Astrocyte (in vitro differentiated cells and primary cell): ENCODE data around the gene COPS3.

Experiments used
- EZH2 ChIP-seq: IDR thresholded peaks from 2 replicates; pipeline ENCODE4 v1.6.1; 2012; ENCODE audit warnings: mild to moderate bottlenecking, low read length, inconsistent platforms; ENCODE audit not compliant: insufficient read depth
- TF ChIP-seq, protein P1 (sequence below): IDR thresholded peaks from 2 replicates; pipeline ENCODE4 v1.5.1; 2011; ENCODE audit warnings: low read depth, mild to moderate bottlenecking, inconsistent platforms, low read length, moderate library complexity; ENCODE audit not compliant: insufficient read depth

DNA sequence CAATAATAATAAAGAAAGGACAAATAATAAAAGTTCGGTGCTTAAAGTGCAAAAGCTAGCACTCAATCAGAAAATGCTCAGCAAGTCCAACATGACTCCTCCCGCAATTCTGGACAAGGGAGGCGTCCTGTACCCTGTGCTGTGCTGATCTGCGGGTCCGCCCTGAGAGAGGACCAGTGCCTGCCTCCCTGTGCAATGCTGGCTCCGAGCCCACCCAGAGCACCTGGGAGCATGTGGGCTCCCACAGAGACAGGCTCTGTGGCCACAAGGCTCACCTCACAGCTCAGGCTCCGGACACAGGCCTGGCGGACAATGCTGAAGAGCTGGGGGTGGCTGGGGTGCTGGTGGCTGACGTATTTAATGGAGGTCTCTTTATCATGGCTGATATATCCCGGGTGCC lies 55.1 kb downstream of the COPS3 start:
- TF ChIP-seq, protein P1, sequence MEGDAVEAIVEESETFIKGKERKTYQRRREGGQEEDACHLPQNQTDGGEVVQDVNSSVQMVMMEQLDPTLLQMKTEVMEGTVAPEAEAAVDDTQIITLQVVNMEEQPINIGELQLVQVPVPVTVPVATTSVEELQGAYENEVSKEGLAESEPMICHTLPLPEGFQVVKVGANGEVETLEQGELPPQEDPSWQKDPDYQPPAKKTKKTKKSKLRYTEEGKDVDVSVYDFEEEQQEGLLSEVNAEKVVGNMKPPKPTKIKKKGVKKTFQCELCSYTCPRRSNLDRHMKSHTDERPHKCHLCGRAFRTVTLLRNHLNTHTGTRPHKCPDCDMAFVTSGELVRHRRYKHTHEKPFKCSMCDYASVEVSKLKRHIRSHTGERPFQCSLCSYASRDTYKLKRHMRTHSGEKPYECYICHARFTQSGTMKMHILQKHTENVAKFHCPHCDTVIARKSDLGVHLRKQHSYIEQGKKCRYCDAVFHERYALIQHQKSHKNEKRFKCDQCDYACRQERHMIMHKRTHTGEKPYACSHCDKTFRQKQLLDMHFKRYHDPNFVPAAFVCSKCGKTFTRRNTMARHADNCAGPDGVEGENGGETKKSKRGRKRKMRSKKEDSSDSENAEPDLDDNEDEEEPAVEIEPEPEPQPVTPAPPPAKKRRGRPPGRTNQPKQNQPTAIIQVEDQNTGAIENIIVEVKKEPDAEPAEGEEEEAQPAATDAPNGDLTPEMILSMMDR = no peak
- TF ChIP-seq EZH2 = no peak
